ENCODE results near the gene SLC38A7. TPM values are rescaled to one million over a fixed set of nuclear protein-coding genes. Genes with fewer than 3 reads are reported as not detected.

The SLC38A7 gene
- polyA plus RNA-seq, 3 donors: 5.1 to 23.4 (median 7.4) TPM

DNA sequence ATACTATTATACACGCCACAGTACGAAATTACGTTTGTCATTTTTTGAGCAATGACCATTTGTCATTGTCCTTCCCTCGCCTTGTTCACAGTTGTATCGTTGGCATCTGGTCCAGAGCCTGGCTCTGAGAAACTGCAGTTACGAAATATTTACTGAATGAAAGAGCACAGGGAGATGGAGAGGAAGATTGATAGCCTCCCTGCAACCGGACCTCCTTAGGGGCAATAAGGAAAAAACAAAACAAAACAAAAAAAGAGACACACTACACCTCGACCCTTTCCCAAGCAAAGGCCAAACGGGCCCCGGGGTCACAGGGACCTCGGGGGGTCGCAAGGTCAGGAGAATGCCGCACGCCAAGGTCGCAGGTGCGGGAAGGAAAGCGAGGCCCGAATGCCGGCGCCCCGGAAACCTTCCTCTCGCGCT is 48.7 kb upstream of the SLC38A7 start:
- 3% methylated on average over 19 of the region's 23 CpGs for WGBS (ENCODE audit: insufficient coverage)
- H3K9me3 Mint-ChIP-seq: peaks cover 0 to 1% (median 0%) of the 10 kb centered on the region in 7 donors
- no peaks in the 10 kb centered on the region for H3K27me3 ChIP-seq (ENCODE audit: control insufficient read depth in 2 of 2, insufficient read depth in 2 of 2, low read length in 2 of 2)
- peaks cover 0 to 3% of the 10 kb centered on the region in 2 donors for H3K36me3 Mint-ChIP-seq
- peak overlapping the region in 1 of 7 donors; percentile 22 for H3K27ac Mint-ChIP-seq
- peaks cover 8 to 13% of the 10 kb centered on the region in 2 donors for H3K4me1 ChIP-seq (ENCODE audit: control insufficient read depth in 1 of 2, insufficient read depth in 2 of 2, low read length in 2 of 2)
- peak overlapping the region; percentile 80 for H3K9ac ChIP-seq (ENCODE audit: insufficient read depth, low read length, poor library complexity, severe bottlenecking)
- H3K27ac ChIP-seq (ENCODE audit: low read depth in 1 of 2, low read length in 2 of 2): peak overlapping the region in 1 of 2 donors; percentile 74
- no peaks in the 10 kb centered on the region for H3K36me3 ChIP-seq (replicated peaks in 1 of 2; ENCODE audit: control insufficient read depth in 1 of 2, insufficient read depth in 2 of 2, low read length in 2 of 2)
- peaks cover 5% of the 10 kb centered on the region for H4K20me1 ChIP-seq (ENCODE audit: insufficient read depth, low read length)
- peaks cover 0 to 3% (median 0%) of the 10 kb centered on the region in 3 donors for H3K27me3 Mint-ChIP-seq (ENCODE audit: low read depth in 3 of 3)
- no peaks in the 10 kb centered on the region for H3K9me3 ChIP-seq (replicated peaks in 1 of 2; ENCODE audit: control insufficient read depth in 1 of 2, insufficient read depth in 1 of 2, low read length in 2 of 2)
- no peak for DNase-seq
- H2AFZ ChIP-seq (ENCODE audit: insufficient read depth, low read depth, low read length, poor library complexity, severe bottlenecking): peak overlapping the region; percentile 100
- intact Hi-C loops (cut with micrococcal nuclease): no loop called here
- TF ChIP-seq, protein P1, sequence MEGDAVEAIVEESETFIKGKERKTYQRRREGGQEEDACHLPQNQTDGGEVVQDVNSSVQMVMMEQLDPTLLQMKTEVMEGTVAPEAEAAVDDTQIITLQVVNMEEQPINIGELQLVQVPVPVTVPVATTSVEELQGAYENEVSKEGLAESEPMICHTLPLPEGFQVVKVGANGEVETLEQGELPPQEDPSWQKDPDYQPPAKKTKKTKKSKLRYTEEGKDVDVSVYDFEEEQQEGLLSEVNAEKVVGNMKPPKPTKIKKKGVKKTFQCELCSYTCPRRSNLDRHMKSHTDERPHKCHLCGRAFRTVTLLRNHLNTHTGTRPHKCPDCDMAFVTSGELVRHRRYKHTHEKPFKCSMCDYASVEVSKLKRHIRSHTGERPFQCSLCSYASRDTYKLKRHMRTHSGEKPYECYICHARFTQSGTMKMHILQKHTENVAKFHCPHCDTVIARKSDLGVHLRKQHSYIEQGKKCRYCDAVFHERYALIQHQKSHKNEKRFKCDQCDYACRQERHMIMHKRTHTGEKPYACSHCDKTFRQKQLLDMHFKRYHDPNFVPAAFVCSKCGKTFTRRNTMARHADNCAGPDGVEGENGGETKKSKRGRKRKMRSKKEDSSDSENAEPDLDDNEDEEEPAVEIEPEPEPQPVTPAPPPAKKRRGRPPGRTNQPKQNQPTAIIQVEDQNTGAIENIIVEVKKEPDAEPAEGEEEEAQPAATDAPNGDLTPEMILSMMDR (IDR thresholded peaks at IDR 0.05): no peak
- H3K79me2 ChIP-seq (ENCODE audit: insufficient read depth, low read length): peaks cover 33% of the 10 kb centered on the region
- H3K4me3 Mint-ChIP-seq: peak overlapping the region; percentile 68 to 87
- H3K4me3 ChIP-seq (replicated peaks in 1 of 3; ENCODE audit: low read depth in 2 of 3, low read length in 3 of 3): peak overlapping the region; percentile 51 to 94 (median 83)
- H3K4me2 ChIP-seq (replicated peaks; ENCODE audit: extremely low read depth, low read length, poor library complexity, severe bottlenecking): peak overlapping the region; percentile 88
- peaks cover 21% of the 10 kb centered on the region for H3K4me1 Mint-ChIP-seq

DNA sequence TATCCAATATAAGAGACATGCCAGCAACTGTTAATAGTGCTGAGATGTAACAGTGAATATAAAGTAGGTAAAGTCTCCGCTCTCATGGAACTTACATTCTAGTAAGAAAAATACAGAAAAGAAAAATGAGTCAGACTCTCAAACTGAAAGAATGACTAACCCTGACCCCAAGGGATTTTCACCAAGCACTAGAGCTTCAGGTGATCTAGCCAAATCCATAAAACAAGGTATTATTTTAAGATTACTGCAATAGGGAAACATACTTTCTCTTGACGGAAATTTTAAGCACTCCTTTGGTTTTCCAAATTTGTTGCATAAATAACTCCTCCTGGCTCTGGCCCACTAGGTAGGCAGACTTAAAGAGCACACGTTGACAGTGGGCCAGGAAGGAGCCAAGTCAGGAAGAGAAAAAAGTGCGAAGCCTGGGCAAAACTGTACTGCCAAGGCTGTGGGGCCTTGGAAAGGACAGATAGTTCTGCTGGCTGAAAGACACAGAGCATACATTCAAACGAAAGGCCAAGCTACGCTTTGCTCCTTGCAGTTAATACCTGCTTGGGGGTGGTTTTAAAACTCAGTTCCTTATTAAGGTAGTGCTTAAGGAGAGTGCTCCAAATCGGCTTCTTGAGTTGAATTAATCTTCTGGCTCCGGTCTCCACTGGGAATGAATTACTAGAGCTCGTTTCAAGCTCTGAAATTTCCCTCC is 48.1 kb upstream of the SLC38A7 start:
- Histone ChIP-seq H3K4me2 (replicated peaks; ENCODE audit: extremely low read depth, low read length, poor library complexity, severe bottlenecking) (peak overlapping the region; percentile 88), H3K4me3 (replicated peaks in 1 of 3; ENCODE audit: low read depth in 2 of 3, low read length in 3 of 3) (peak overlapping the region in 1 of 3 experiments; percentile 94), H3K27ac (ENCODE audit: low read depth in 1 of 2, low read length in 2 of 2) (no peak overlapping the region), H2AFZ (ENCODE audit: insufficient read depth, low read depth, low read length, poor library complexity, severe bottlenecking) (peak overlapping the region; percentile 100), H3K27me3 (ENCODE audit: control insufficient read depth in 2 of 2, insufficient read depth in 2 of 2, low read length in 2 of 2) (no peaks in the 10 kb centered on the region), H3K79me2 (ENCODE audit: insufficient read depth, low read length) (peaks cover 33% of the 10 kb centered on the region), H3K9me3 (replicated peaks in 1 of 2; ENCODE audit: control insufficient read depth in 1 of 2, insufficient read depth in 1 of 2, low read length in 2 of 2) (no peaks in the 10 kb centered on the region), H3K4me1 (ENCODE audit: control insufficient read depth in 1 of 2, insufficient read depth in 2 of 2, low read length in 2 of 2) (peaks cover 8 to 13% of the 10 kb centered on the region in 2 donors), H3K9ac (ENCODE audit: insufficient read depth, low read length, poor library complexity, severe bottlenecking) (no peak overlapping the region), H3K36me3 (replicated peaks in 1 of 2; ENCODE audit: control insufficient read depth in 1 of 2, insufficient read depth in 2 of 2, low read length in 2 of 2) (no peaks in the 10 kb centered on the region), H4K20me1 (ENCODE audit: insufficient read depth, low read length) (peaks cover 5% of the 10 kb centered on the region)
- peak overlapping the region; percentile 68 to 87 for H3K4me3 Mint-ChIP-seq
- TF ChIP-seq, protein P1 (IDR thresholded peaks at IDR 0.05): no peak
- peaks cover 0 to 3% (median 0%) of the 10 kb centered on the region in 3 donors for H3K27me3 Mint-ChIP-seq (ENCODE audit: low read depth in 3 of 3)
- no peaks in the 10 kb centered on the region for H3K9me3 Mint-ChIP-seq
- intact Hi-C loops (cut with micrococcal nuclease): no loop called here
- 83% methylated on average over 4 of the region's 9 CpGs for WGBS (ENCODE audit: insufficient coverage)
- H3K4me1 Mint-ChIP-seq: peaks cover 21% of the 10 kb centered on the region
- H3K27ac Mint-ChIP-seq: no peak overlapping the region
- no peak for DNase-seq
- peaks cover 0 to 3% of the 10 kb centered on the region in 2 donors for H3K36me3 Mint-ChIP-seq

All from CD14-positive monocyte (primary cell).